Fibroblast of skin of left biceps (primary cell): ENCODE data around the gene ANKRD18B.
"Not testable (repeated sequence)": the region's sequence is repeated elsewhere in the genome, so short reads cannot be mapped to it uniquely, and the experiment has no call there.

Experiments
- DNase-seq, 2 experiments: peaks; one replicate each; pipeline ENCODE4 v3.0.0-alpha.2; 2013; ENCODE audit warnings: low read depth in 2 of 2

The ANKRD18B gene

GRCh38 chr9:33523397-33524305 lies at the start of gene ANKRD18B:
ANKRD18B (plus strand) TSS chr9:33524251; CDS start chr9:33524490, 239 bp downstream.
- not testable (repeated sequence) for DNase-seq

GRCh38 chr9:33475357-33475756 lies 48.7 kb upstream of the ANKRD18B start:
- DNase-seq, result no peak

GRCh38 chr9:33476503-33476902 lies 47.5 kb upstream of the ANKRD18B start:
- DNase-seq, result no peak

GRCh38 chr9:33480106-33480505 lies 43.9 kb upstream of the ANKRD18B start:
- DNase-seq, result no peak

- DNase-seq, result no peak
Observed at GRCh38 chr9:33480976-33481375, 43.1 kb upstream of the ANKRD18B start.

- not testable (repeated sequence) for DNase-seq
Observed at GRCh38 chr9:33485312-33485711, 38.7 kb upstream of the ANKRD18B start.

GRCh38 chr9:33489066-33489465 lies 35.0 kb upstream of the ANKRD18B start:
- peak; percentile 65 to 73 for DNase-seq

GRCh38 chr9:33493819-33494218 lies 30.2 kb upstream of the ANKRD18B start:
- not testable (repeated sequence) for DNase-seq

DNA sequence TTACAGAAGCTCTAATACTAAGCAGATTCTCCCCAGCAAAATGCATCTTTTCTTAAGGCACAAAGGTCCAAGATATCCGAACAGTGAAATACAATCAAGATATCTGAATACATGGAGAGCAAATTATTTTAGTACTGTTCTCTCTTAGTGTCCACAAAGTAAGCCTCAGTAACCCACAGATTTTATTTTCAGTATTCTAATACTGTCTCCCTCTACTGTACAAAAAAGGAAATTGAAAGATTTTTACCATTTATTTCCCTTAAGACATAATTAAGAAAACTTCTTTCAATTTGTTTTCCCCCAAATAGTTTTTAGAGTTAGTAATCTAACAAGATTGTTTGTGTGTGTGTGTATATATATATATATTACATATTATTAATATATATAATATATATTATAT lies 25.7 kb upstream of the ANKRD18B start:
- DNase-seq, result no peak

DNA sequence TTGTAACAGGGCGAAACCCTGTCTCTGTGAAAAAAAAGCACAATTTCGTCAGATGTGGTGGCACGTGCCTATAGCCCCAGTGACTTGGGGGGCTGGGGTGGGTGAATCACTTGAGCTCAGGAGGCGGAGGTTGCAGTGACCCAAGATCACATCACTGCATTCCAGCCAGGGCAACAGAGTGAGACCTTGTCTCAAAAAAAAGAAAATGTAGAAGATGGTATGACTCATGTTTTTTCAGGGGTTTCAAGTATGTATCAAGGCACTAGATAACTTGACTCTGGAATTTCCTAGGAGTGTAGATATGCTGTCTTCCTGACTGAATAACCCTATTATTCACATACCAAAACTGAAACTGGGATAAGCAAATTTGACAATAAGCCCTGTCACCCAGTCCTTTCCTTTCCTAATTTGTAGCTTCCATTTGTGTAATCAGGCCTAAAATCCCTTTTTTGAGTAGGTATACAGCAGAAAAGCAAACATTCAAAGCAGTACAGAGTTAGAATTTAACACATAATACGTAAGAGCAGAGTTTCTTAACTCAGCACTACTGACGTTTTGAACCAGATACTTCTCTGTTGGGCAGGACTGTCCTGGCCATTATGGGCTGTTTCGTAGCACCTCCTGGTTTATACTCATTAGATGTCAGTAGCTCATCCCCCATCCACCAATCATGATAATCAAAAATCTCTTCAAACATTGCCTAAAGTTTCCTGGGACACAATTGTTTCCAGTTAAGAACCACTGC lies 17.3 kb upstream of the ANKRD18B start:
- peak; percentile 78 to 84 for DNase-seq

GRCh38 chr9:33510262-33511183 lies 13.5 kb upstream of the ANKRD18B start:
- peak in 1 of 2 experiments; percentile 15 for DNase-seq

DNA sequence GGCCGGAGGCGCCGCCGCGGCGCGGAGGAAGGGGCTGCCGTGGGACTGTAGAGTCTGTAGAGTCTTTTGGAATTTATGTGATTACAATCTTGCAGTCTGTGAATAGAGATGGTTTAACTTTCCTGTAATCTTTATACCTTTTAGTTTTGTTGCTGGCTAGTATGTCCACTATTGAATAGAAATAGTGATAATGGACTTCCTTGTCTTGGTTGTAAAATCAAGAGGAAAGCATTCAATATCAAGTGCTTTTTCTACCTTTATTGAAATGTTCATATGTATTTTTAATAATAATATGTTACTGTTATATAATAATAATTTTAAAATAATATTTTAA lies 12.9 kb upstream of the ANKRD18B start:
- DNase-seq, result not testable (repeated sequence)

GRCh38 chr9:33512535-33512934 lies 11.5 kb upstream of the ANKRD18B start:
- not testable (repeated sequence) for DNase-seq

- DNase-seq, result not testable (repeated sequence)
Observed at GRCh38 chr9:33515342-33515995, 8.6 kb upstream of the ANKRD18B start.

DNA sequence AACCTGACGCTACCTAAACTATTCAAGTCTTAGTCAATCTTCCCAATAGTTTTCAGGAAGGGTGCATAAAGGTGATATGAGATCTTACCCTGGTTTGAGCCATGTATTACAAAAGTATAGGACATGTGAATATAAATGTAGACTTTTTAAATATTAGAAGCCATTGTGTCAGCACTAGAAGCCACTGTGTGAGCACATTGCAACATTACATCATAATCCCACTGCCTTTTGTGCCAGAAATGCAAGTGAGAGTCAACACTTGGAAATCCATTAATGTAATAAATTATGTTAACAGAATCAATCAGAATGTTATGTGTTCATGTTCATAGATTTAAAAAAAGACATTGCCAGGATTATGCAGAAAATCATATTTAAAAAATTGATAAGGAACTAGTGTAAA lies 7.7 kb upstream of the ANKRD18B start:
- not testable (repeated sequence) for DNase-seq

DNA sequence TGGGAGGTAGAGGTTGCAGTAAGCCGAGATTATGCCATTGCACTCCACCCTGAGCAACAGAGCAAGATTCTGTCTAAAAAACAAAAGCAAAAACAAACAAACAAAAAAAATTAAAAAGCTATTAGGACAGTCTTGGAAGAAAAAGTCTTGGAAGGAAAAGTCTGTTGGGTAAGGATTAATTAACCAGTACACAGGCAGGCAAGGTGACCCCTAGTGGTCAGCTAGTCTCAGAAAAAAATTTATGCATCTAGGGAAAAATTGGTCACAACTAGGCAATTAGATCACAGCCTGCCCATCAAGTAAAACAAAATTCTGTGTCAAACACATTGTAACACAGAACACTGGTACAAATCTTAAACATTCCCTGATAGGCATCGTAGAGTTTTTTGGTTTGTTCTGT lies 6.7 kb upstream of the ANKRD18B start:
- no peak for DNase-seq

GRCh38 chr9:33517934-33518577 lies 6.0 kb upstream of the ANKRD18B start:
- not testable (repeated sequence) for DNase-seq

- not testable (repeated sequence) for DNase-seq
Observed at GRCh38 chr9:33521861-33522260, 2.2 kb upstream of the ANKRD18B start.

DNA sequence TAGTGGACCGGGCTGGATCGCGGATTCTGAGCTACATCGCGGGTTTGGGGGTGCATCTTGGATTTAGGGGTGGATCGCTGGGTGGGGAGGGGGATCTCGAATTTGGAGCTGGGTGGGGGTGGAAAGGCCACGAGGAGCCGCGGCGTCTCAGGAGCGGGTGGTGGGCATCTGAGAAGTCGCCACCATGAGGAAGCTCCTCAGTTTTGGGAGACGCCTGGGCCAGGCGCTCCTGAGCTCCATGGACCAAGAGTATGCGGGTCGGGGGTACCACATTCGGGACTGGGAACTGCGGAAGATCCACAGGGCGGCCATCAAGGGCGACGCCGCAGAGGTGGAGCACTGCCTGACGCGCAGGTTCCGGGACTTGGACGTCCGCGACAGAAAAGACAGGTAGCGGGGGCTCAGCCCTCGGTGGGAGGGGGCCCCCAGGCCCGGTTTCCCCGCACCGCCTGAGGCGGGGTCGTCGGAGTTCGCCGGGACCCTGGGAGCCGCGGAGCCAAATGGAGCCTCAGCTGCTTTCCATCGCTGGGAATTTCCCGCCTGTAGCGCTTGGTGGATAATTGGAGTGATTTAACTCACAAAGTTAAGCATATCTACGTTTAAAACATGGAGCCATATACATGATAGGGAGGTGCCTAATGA lies 376 bp downstream of the ANKRD18B start:
- DNase-seq, result no peak

- not testable (repeated sequence) for DNase-seq
Observed at GRCh38 chr9:33528069-33528468, 4.0 kb downstream of the ANKRD18B start.
